Fibroblast of the aortic adventitia (primary cell): ENCODE data around the gene ZNF592. TPM values are rescaled to one million over a fixed set of nuclear protein-coding genes. Genes with fewer than 3 reads are reported as not detected.
A peak's percentile ranks its signal among the peaks of the same experiment; 100 is the strongest.

Experiments
- DNase-seq: peaks from one replicate; pipeline ENCODE4 v3.0.0-alpha.2; 2010; ENCODE audit warnings: low read depth
- H3K4me3 ChIP-seq: 2 replicates; pipeline ENCODE4 v1.5.1; 2011; ENCODE audit warnings: low read depth, mild to moderate bottlenecking, control low read depth, low read length, moderate library complexity
- total RNA-seq: library from RNA; depleted of rRNA; stranded (reverse); fragments of >200 nt; gene quantifications from 2 replicates; pipeline ENCODE4 v1.2.3, GENCODE V29; 2012; ENCODE audit warnings: low replicate concordance
- TF ChIP-seq, protein P1 (sequence below): IDR thresholded peaks from 2 replicates; pipeline ENCODE4 v1.5.1; 2011; ENCODE audit warnings: mild to moderate bottlenecking, low read length, control low read depth, inconsistent platforms; ENCODE audit not compliant: insufficient read depth

The ZNF592 gene
- total RNA-seq, 1 donor = 11.7 TPM

DNA sequence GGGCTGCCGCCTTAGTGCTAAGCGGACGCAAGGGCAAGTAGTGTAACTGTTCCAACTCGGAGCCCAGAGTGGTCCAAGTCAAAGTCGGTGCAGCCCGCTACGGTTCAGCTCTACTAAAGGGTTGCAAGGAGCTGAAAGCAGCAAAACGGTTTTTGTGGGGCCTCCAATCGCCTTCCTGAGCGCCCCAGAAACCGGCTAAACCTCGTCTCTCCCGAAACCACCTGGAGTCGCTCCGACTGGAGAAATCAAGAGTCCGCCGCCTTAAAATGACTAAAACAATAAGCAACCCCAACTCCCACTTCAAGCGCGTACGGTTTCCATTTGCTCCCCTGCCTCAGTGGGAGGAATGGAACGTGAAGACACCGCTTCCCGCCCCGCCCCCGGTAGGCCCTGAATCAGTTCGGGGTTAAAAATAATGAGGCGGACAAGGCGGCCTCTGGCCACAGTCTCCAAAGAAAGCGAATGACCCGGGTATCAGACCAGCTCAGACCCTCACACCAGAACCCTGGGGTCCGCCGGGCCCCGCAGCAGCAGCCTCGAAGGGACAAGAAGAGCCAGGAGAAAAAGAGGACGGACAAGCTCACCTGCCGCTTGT lies 32.9 kb upstream of the ZNF592 start:
- DNase-seq = peak; percentile 44
- TF ChIP-seq, protein P1, sequence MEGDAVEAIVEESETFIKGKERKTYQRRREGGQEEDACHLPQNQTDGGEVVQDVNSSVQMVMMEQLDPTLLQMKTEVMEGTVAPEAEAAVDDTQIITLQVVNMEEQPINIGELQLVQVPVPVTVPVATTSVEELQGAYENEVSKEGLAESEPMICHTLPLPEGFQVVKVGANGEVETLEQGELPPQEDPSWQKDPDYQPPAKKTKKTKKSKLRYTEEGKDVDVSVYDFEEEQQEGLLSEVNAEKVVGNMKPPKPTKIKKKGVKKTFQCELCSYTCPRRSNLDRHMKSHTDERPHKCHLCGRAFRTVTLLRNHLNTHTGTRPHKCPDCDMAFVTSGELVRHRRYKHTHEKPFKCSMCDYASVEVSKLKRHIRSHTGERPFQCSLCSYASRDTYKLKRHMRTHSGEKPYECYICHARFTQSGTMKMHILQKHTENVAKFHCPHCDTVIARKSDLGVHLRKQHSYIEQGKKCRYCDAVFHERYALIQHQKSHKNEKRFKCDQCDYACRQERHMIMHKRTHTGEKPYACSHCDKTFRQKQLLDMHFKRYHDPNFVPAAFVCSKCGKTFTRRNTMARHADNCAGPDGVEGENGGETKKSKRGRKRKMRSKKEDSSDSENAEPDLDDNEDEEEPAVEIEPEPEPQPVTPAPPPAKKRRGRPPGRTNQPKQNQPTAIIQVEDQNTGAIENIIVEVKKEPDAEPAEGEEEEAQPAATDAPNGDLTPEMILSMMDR = no peak
- peak overlapping the region; percentile 91 for H3K4me3 ChIP-seq

DNA sequence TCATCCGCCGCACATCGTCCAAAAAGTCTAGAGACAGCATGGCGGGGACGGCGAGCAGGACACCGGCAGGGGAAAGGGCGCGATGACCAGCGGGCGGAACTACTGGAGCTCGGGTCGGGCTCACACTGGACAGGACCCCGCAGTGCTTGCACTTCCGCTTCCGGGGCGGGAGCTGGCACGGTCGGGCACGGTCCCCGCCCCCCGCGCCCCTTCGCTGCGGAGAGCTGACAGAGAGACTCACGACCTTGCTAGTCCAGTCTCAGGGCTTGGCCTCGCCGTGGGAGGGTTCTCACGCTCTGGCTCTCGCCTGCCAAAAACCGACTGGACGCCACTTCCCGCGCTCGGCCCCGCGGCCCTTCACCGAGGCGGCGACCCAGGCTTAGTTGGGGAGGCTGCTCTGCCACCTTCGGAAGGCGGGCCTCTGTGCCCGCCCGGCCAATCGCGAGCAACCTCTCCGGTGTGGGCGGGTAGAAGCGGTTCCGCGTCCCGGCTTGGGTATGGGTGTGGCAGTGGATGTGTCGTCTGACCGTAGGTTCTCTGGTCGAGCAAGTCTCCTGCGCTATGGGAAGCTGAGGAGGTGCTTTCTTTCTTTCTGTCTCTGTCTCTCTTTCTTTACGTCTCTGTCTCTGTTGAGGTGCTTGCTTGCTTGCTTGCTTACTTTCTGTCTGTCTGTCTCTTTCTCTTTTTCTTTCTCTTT lies 32.2 kb upstream of the ZNF592 start, which contains the start of gene SEC11A:
TSS of gene SEC11A (minus strand) at position 104 of the 697 bp plus-strand sequence. CDS start at position 40, 64 bp downstream.
- peak; percentile 93 for DNase-seq
- peak within 1 kb of the TSS; percentile 91 for H3K4me3 ChIP-seq
- TF ChIP-seq, protein P1 = no peak

DNA sequence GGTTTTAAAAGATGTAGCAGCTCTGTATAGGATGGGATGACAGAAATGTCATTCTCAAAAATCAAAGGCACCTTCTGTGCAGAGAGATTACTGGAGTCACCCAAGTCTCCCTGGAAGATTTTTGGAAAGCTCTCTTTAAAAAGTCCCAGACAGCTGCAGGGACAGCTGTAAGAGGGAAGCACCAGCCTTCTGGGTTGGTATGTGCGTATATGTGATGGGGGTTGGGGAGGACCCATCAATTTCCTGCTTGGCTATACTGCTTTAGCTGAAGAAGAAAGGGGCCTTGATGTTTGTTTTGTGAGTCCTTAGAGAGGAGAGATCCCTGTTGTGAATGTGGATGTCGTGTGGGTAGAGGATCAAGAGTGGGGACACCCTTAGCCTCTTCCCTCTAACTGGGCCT lies 27.0 kb upstream of the ZNF592 start:
- TF ChIP-seq, protein P1 = no peak
- H3K4me3 ChIP-seq = no peak overlapping the region
- DNase-seq = no peak

DNA sequence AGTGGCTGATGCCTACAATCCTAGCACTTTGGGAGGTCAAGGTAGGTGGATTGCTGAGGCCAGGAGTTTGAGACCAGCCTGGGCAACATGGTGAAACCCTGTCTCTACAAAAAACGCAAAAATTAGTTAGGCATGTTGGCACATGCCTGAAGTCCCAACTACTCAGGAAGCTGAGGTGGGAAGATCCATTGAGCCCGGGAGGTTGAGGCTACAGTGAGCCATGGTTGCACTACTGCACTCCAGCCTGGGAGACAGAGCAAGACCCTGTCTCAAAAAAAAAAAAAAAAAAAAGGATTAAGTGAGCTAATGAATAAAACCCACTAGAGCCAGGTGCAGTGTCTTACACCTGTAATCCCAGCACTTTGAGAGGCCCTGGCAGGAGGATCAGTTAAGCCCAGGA lies 25.8 kb upstream of the ZNF592 start:
- no peak overlapping the region for H3K4me3 ChIP-seq
- TF ChIP-seq, protein P1 = no peak
- no peak for DNase-seq

DNA sequence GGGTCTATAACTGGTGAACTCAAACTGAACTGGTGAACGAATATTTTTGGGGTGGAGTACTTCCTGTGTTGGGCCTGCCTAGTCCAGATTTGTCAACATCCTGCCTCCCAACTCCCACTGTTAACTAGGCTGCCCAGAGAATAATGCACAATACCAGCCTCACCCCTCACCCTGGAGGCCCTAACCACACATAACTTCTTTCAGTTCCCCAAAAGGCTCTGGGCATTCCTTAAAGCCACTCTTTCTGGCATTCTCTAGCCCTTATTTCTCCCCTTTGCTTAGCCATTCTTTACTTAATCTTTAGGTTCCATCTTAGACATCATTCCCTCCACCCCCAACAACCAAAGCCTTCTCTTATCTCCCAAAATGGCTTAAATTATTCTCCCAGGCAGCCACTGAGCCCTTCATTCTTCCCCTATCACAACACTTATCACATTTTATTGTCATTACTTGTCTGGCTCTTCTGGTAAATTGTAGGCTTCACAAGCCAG lies 23.3 kb upstream of the ZNF592 start:
- peak; percentile 66 for DNase-seq
- no peak overlapping the region for H3K4me3 ChIP-seq
- TF ChIP-seq, protein P1 = no peak

DNA sequence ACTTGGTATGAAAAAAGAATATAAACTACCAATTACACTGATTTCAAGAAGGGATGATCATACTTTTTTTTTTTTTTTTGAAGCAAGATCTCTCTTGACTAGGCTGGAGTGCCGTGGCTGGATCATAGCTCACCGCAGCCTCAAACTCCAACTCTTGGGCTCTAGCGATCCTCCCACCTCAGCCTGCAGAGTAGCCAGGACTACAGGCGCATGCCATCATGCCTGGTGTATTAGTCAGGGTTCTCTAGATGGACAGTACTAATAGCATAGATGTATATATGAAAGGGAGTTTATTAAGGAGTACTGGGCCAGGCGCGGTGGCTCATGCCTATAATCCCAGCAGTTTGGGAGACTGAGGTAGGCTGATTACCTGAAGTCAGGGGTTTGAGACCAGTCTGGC lies 21.0 kb upstream of the ZNF592 start:
- TF ChIP-seq, protein P1 = no peak
- DNase-seq = no peak
- H3K4me3 ChIP-seq = no peak overlapping the region
